GM19193 (cell line): ENCODE results near the gene ZMIZ1.

Experiments
- POLR2A ChIP-seq: IDR thresholded peaks from 4 replicates; pipeline ENCODE4 v1.6.1; 2011; ENCODE audit not compliant: insufficient read depth, insufficient read length; ENCODE audit errors: extremely low read depth

ZMIZ1 gene

DNA sequence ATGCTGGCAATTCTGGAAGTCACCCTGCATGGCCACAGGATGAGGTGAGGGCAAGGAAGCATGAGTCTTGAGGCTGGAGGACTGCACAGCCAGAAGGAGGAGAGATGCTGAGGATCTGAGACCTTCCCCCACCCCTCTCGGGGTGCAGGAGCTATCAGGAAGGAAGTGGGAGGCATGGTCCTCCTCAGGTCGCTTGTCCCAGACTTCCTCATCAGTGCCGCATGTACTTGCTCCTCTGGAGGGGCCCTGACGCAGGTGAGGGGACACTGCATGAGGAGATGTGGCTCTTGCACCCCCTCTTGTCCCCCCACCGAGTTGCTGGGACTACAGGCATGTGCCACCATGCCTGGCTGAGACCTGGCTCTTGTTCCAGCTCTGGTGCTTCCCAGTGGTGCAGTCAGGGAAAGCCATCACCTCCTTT lies 5.7 kb upstream of the ZMIZ1 start:
- no peak for TF ChIP-seq POLR2A

DNA sequence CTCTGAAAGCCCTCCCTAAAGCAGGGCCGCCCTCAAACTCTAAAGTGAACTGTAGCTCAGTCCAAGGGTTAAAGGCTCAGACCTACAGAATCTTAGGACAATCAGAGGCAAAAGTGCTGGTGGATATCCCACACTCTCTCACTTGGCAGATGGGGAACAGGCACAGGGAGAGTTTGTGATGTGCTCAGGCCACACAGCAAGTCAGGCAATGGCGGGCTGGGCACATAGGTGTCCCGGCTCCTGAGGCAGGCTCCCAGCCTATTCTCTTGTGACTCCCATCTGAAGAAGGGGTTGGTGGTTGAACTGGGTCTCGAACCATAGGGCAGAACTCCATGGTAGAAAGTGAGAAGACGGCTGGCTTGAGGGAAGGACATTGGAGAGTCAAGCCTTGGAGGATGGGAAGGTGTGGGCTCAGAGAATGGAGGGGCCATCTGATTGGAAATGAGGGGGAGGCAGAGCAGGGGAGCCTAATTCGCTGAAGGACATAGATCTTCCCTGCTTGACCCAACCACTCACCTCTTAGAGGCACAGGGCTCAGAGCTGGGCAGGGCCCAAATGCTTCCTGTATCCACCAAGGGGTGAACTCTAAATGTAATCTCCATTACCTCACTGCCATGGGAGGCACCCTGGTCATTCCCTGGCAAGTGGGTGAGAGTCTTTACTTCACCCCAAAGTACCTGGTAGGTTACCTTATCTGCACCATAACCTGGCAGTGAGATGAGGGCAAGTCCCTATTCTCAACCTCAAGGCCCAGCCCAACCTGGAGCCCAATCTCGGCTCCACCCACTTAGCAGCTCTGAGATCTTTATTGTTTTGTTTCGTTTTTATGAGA lies 4.9 kb upstream of the ZMIZ1 start:
- TF ChIP-seq POLR2A: no peak

DNA sequence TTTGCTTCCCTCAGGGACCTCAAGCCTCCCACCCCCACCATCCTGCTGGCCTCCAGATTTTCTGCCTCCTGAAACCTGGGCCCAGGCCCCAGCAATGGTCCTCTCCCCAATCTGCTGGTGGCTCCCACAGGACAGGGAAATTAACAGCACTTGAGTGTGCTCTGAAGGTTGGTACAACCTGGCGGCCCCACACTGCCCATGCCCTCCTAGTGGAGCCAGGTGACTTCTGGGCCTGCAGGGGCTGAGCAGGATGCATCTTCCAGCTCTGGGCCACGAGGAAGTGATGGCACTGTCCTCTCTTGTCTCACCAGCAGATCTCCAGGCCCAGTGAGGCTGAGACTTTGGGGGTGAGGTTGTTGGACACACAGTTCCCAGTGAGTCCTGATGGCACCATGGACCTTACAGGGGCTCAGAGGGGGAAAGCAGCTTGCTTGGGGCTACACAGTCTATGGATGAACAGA lies 3.6 kb upstream of the ZMIZ1 start:
- no peak for TF ChIP-seq POLR2A

DNA sequence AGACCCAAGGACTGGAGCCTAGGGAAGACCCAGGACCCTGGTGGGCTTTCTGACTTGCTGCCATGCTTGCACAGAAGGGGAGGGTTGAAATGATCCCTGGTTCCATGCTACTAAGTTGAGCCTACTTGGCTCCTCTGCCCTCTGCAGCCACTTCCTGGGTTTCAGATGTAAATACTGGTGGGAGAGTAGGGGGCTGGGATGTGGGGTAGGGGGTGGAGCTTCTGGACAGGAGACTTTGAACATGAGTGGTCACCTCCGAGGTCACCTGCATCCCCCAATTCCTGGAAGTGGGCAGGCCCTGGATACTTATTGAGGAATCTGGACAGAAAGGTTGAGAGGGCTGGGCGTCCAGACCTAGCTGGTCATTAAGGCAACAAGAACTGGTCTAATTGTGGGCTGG lies 2.9 kb upstream of the ZMIZ1 start:
- no peak for TF ChIP-seq POLR2A

DNA sequence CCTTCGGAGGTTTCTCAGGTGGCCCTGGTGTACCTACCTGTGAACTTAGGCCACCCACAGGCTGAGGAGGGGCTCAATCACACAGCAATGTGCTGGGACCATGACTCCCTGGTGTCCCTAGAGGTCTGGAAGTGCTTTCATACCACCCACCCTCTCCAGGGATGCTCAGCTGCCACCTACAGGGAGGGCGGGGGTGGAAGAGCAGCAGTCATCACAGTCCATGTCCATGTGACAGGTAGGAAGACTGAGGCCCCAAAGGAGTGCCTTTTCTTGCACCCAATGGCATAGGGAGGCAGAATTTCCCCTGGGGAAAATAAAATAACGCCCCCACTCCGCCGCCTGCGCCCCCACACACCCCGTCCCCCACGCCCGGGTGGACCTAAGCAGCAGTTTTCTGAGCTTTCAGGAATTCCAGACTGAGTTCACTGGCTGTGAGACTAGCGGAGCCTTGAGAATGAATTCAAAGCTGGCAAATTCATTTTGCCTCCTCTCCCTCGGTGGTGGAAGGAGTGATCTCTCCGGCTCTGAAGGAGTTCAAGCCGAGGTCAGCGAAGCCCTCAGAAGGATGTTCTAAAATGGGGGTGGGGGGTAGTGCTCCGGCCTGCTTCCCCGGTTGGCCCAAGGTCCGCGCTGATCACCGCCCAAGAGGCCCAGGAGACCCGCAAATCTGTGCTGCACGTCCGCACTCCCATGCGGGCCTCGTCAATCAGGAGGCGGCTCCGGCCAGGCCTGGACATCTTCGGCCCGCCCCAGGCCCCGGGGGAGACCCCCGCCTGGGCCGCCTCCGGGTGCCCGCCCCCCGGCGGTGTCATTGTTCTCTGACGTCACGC lies 2.1 kb upstream of the ZMIZ1 start:
- TF ChIP-seq POLR2A: no peak

DNA sequence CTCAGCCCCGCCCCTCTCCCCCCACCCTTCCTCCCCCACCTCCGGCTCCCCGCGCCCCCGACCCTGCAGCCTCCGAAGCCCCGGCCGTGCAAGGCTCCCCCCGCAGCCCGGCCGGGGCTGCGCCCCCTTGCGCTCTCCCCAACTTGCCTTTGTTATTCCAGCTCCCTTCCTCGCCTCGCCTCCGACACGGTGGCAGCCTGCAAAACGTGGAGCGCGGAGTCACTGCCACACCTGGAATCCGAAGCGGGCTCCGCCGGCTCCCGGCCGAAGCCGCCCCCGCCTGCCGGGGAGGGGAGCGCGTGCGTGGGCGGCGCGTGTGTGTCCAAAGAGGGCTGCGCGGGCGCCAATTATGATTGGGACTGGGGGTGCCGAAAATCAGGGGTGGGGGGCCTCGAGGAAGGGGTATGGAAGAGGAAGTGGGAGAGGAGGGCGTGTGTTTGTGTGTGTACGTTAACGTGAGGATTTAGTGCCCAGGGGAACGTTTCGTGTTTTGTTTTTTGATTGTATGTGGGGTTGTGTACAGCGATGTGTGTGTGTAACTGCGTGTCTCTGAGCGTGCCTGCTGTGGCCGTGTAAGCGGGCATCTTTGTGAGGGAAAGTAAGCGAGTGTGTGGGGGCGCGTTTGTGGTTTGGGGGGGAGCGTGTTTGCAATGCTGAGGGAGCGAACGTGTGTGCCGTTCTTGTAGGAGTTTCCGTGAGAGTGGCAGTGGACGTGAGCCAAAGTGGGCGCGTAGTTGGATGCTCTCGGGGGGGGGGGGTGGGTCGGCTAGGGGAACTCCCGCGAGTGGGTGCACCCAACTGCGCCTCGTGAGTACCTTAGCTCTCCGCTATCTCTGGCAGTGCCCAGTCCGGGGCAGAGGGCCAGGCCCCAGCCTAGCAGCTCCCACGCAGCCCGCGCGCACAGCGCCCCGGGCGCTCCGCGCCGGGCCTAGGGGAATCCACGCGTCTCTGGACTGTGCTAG lies 1.2 kb upstream of the ZMIZ1 start:
- TF ChIP-seq POLR2A: no peak

DNA sequence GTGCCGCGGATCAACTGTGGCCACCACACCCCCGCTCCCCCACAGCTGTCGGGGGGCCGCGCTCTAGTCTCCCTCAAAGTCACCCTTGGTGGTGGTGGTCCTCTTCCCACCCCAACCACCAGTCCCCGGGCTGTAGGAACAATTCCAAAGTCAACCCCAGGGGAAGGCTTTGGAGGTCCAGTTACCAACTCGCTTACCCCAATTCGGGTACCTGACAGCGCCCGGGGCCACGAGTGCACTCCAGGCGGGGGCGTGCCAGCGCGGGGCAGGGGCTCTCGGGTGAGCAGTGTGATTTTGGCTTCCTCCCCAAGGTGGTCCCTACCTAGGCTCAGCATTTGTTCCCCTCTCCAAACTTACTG lies 584 bp upstream of the ZMIZ1 start:
- TF ChIP-seq POLR2A: no peak

DNA sequence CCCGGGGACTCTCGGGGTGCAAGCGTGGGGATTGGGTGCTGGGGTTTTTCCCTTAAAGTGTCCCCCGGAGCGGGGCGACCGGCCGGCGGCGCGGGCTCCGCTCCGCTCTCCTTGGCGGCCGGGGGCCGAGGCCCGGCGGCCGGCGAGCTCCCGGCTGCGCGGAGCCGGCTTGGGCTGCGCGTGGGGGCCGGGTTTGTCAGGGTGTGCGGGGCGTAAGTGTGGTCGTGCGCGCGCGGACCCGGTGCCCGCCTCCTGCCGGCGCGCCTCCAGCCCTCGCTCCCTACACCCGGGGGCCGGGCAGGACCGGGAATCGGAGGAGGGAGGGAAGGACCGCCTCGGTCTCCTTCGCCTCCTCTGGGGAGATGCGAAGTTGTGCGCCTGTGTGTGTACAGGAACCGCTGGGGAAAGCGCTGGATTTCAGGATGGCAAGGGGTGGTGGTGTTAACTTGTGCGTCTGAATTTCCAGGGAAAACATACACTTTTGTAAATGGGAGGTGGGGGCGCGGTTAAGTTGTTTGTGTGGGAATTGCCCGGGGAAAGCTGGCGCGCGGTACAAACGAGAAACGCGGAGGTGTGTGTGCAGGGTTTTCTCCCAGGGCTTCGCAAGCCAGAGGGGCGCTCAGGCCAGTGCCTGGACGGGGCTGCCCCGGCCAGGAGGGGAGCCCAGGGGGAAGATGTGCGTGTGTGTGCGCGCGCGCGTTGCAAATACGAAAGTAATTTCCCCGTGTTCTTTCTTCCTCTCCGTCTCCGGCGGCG lies 737 bp downstream of the ZMIZ1 start:
- no peak for TF ChIP-seq POLR2A

DNA sequence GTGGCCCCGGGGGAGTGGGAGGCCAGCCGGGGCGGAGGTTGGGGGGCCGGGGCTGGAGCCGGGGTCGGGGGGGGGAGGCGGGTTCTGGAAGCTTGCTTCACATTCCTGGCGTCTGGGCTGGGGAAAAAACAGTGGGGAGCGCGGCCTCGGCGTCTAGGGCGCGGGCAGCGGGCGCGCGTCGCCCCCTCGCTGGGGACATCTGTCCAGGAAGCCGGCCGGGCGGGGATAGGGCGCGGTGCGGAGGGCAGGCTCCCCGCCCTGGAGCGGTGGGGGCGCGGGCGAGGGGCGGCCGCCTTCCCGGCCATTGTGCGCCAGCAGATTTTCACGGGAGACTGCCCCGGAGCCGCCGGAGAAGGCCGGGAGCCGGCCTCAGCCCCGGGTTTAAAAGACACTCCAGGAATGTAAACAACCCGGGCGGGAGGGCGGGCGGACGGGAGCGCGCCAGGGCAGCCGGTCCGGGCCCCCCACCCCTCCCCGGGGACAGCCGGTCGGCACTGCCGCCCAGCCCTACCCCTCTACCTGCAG lies 1.4 kb downstream of the ZMIZ1 start:
- no peak for TF ChIP-seq POLR2A

DNA sequence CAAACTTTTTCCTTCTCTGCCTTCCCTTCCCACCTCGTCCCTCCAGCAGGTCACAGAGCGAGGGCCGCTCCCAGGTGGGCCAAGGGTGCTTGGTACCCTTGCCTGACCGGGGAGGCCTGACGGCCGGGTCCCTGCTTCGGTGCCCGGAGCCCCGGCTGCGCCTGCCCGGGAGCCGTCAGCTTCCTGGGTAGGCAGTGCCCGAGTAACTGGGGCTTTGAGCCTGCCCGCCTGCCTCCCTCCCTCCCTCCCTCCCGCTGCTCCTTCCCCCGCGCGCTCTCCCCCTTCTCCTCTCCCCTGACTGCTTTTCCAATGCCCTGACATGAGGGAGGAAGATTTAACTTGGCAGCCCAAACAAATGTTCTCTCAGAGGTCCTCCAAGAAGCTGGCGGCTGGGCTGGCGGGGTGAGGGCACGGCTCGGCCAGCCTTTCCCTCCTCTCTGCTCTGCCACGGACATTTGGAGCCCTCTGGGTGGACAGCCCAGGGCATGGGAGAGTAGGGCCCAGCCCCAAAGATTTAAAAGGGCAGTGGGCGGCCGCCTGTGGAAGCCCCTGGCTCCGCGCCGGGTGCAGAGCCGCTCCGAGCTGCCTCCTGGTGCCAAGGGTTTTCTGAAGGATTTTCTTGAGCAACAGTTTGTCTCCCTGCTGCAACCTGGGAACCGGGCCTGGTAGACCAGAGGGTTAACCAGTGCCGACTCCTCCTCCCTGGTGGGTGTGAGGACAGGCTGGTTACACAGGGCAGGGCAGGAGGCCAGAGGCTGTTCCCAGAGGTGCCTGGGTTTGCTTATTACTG lies 2.0 kb downstream of the ZMIZ1 start:
- TF ChIP-seq POLR2A: no peak

DNA sequence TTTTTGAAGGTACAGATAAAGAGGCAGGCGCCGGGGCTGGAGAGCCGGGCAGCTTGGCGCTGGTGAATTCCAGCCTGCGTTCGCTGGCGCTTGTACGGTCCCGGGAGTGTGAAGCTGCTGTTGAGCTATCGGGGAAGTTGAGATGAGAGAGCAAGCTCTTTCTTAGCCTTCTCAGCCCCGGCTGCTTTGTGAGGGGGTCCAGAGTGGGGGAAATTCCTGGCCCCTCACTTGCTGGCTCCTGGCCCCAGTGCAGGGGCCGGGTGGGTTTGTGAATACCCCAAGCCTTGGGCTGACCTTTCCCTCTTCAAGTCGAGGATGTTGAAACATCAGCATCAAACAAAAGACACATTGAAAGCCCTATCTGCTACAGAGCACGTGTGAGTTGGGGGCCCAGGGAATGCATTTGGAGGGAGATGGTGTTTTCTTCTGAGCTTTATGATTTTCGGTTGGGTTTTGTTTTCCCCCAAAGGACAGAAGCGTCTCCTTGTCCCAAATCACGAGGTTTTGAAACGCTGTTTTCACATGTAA lies 2.7 kb downstream of the ZMIZ1 start:
- TF ChIP-seq POLR2A: no peak

DNA sequence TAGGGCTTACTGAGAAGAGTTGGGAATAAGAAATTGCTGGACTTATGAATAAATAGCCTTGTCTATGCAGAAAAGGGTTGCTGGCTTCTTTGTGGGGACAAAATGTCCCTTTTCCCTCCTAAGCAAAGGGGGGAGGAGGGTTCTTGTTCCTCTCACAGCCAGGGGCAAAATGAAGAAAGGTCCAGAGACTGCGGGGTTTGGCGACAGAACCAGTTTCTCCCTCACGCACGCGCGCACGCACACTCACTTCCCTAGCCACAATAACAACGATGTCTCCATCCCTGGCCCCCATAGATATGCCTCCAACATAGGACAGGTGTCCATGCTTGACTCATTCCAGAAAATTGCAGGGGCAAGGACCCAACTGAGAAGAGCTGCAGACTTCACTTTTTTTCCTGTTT lies 3.3 kb downstream of the ZMIZ1 start:
- no peak for TF ChIP-seq POLR2A
